ENCODE measurements around the gene DUSP7.
A peak's percentile ranks its signal among the peaks of the same experiment; 100 is the strongest.

Gene DUSP7

DNA sequence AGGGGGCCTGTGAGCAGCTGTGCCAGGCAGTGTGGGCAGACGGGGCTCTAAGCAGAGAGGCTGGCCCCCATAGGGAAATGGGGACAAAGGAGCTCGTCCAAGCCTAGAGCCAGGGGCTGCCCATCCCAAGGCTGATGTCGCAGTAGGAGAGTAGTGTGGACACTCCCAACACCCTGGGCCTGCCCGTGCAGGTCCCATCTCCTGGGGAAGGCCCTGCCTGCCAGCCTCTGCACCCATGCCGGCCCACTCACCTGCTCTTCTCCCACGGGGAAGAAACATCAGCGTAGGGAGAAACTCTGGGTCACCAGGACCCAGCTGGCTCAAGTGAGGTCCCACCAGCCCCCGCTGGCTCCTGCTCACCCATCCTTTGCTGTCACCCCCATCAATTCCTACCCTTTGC is 10.7 kb upstream of the DUSP7 start:
- DNase-seq, result no peak

DNA sequence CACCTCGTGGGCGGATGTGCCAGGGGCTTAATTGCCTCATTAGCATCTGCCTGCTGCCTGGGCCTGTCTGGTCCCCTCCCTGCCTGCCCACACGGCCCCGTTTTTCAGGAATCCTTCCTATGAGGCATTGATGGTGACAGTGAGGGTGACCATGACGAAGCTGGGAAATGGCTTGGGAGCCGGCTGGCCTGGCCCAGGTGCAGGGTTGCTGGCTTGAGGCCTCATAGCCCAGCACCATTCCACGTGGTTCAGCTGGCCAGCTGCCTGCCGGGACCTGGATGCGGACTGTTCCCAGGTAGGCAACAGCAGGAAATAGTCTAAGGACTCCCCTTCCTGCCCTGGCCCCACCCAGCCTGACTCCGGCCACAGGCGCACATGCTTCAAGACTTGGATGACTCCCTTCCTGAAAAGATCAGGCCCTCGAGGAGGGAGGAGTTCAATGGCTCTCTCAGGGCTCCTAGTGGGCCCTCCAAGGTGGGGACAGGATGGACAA is 8.9 kb upstream of the DUSP7 start:
- peak in 1 of 3 experiments; percentile 16 for DNase-seq

DNA sequence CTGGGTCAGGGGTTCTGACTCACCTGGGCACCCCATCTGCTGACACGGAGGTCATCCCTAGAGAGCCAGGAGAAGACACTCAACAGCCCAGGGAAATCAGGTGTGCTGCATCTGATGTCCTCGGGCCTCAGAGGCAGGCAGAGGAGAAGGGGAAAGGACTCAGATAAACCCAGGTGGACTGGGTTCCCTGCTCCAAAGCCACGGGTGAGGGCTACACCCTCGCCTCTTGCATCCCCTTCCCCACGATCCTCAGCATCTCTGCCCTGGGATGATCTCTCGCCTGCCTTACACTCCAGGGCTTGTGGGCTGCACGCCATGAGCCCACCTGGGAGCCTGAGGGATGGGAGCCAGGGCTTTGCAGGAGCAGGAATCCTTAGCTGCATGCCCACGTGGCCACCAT is 8.2 kb upstream of the DUSP7 start:
- no peak for DNase-seq

DNA sequence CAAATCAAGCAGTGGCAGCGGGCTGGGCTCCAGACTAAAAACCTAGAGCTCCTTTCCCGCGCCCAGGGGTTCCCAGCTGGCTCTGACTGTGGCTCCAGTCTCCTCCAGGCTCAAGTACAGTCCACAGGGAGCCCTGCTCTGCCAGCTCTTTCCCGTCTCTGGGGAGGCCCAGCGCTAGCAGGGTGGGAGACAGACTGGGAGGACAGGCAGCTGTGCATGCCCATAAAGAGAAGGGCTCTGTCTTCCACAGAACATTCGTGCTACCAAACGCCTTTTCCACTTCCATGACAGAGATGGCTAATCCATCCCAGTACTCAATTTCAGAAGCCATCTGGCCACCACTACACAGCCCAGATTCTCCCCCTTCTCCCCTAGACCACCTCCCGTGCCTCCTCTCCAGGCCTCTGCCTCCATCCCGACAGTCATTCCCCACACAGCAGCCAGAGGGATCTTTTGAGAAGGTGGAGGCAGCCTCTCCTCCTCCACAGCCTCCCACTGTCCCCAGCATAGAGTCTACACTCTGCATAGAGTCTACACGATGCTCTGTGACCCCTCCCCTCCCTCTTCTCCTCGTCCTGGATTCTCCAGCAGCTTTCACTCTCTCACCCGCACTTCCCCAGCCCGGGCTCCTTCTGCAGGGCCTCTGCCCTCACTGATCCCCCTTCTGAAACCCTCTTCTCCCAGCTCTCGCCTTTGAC is 6.8 kb upstream of the DUSP7 start:
- no peak for DNase-seq

DNA sequence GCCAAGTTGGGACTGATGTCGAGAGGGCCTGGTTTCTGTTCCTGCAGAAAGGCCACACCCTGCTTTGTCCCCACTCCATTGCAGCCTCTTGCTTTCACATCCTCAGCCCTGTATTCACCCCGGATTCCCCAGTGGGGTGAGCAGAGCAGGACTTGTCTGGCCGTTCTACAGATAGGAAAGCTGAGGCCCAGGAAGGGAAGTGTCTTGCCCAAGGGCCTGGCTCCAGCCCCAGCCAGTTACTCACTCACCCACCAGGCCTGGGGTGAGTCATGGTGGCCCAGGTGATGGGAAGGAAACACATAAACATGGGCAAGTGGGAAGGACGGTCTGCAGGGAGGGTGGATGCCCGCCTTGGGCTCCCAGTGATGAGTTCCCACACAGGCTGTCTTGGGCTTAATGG is 6.1 kb upstream of the DUSP7 start:
- no peak for DNase-seq

DNA sequence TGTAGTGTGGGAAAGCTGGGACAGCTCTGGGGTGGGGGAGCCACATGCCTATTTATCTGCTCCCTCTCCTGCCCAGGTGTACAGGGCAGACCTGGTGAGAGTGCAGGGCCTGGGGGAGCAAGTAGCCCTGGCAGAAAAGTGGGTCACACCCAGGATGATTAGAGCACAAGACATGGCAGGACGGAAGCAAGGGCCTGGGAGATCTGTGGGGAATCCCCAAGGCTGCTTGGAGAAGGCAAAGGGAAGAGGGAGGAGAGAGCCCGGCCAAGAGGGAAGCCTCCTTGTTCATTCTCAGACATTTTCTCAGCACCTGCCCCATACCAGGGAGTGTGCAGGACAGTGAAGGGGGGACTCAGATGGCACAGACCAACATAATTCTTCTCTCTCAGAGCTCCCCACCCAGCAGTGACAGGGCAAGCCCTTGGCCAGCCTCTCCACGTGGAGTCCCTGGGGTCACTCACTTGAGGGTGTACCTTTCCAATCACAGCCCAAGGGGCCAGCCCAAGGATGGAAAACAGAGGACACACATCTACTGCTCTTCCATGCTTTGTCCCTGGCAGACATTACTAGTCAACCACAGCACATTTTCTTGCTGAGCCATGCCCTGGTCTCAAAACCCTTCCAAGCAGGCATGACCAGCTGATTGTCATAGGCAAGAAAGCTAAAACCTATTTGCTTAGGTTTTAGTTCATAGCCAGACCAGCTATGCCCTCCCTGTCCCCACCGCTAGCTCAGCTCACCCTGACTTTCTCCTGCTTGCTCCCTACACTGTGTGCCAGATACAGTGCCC is 4.9 kb upstream of the DUSP7 start:
- DNase-seq, result no peak

DNA sequence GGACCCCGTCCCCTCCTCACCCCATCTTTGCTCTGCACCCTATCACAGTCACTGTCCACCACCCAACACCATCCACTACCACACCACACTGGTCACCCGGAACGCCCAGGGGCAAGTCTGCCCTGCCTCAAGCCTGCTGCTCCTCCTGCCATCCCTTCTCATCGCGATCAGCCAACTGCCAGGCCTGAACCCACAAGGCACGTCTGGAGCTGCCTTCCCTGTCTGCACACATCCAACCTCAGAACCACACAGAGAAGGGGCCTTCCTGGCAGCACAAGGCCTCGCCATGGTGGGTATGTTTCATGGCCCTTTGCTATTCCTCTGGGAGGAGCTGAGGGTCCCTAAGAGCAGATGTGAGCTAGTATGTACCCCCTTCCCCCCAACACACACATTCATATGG is 3.4 kb upstream of the DUSP7 start:
- no peak for DNase-seq

DNA sequence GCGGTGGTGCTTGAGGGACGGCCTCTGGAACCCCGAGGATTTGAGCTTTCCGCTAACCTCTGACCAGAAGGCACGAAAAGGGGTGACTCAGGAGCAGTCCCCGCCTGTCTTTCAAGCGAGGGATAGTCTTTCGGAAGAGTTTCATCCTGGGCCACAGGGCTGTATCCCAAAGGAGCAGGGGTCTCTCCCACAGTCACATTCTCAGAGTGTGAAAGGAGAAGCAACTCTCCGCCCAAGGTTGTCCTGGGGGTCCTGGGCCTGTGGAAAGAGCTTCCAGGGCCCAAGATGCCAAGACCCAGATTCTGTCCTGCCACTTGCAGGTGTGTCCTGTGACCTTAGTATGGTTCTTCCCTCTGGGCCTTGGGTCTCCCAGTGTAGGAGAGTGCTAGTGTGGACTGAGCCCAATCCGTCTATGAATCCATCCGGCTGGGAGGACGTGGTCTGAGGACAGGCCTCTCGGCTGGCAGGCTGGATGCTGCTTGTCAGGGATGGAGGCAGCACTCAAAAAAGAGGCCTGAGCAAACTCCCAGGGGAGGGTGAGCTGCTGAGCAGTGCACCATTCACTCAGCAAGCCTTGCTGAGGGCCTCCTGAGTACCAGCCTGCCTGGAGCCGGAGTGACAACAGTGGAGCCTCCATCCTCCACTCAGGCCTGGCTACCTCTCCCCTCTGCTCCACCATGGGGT is 1.6 kb upstream of the DUSP7 start:
- peak in 2 of 3 experiments; percentile 8 to 44 for DNase-seq

DNA sequence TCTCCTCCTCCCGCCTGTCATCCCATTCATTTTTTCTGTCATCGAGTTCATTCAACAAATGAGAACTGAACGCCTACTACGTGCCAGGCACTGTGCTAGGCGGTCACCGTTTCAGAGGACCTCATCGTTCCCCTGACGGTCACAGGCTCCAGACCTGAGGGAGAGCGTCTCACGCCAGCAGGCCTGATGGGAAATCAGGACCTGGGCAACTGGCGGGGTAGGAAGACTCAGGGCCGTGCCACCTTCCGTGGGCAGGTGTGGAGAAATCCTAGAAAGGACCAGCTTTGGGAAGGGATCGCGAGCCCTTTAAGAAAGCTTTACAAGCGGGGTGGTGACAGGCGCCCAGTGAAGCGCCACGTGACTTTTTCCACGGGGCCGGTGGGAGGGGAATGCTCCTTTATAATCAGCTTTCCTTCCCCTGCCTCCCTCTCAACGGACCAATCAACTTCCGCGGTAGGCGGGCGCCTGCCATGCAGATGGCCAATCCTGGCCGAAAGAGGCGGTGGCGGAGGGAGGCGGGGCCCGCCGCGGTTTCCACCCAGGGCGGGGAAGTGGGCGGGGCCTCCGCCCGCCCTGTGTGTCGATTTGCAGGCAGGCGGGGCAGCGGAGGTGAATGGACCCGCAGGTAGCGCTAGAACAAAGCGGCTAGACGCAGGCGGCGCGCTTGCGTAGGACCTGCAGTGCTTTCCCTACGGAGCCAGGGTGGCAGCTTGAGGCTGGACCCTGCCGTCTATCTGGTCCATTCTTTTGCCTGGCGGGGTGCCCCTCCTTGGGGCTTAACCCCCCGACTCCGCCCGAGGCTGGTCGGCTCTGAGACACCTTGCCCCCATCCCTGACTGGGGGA is 819 bp upstream of the DUSP7 start:
- peak; percentile 96 to 98 (median 97) for DNase-seq

DNA sequence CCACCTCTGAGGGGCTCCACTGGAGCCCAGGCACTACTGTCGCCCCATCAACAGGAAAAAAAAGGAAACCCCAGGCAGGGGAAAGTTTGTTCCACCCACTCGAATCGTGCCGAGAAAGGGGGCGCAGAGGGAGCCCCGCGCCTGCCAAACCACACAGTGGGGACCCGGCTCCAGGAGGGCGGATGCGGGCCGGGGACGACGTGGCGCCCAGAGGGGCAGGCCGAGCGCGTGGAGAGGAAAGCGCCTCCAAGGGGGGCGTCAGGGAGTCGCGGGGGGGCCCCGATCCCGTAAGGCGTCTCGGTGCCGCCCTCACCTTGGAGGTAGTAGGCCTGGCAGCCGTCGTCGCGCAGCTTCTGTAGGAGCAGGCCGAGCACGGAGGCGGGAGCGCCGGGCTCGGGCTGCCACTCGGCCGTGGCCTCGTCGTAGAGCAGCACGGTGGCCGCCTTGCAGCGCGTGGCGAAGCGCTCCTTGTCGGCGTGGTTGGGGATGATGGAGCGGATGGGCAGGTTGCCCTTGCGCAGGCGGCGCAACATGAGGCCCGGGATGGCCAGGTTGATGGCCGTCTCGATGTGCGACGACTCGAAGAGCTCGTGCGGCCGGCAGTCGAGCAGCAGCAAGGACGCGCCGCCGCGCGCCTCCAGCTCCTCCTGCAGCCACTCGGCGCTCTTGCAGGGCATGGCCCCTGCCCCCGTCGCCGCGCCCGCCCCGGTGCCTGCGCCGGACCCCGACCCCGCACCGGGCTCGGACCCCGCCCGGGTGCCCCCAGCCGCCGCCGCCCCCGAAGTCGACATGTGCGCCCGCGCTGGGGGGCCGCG is 627 bp downstream of the DUSP7 start:
- DNase-seq, result peak; percentile 19 to 60 (median 44)

DNA sequence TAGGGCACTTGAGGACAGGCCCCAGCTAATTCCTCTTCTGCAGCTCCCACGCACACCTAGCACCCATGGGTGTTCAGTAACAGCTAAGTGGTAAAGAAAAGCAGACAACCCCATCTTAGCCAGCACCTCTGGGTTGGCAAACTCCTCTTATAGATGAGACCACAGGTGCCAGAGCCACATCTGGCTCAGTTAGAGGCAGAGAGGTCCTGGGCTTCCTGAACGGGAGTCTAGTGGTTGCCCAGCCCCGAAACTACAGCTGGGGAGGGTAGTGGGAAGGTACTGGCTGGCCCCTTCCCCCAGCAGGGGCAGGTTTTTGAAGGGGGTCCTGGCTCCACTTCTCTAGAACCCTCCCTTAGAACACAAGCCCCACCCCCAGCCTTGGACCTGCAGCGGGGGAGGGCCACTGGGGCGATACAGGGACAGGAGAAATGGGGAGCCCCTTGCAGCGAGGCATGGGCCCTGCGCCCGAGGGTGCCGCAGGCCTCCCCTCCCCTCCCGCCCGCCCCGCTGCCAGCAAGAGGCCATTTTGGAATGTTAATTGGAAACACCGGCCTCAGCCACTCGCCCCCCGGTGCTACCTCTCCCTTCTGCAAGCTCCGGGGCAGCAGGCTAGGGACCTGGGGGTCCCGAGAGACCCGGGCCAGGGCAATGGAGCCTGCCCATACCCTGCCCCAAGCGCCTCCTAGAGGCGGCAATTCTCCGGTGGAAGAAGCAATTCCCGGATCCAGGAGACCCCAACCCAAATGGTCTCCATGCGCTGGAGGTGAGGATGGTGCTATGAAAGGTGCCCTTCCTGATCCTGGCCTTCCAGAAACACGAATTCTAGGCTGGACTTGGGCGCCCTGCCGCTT is 1.5 kb downstream of the DUSP7 start:
- DNase-seq, result peak in 1 of 3 experiments; percentile 16

DNA sequence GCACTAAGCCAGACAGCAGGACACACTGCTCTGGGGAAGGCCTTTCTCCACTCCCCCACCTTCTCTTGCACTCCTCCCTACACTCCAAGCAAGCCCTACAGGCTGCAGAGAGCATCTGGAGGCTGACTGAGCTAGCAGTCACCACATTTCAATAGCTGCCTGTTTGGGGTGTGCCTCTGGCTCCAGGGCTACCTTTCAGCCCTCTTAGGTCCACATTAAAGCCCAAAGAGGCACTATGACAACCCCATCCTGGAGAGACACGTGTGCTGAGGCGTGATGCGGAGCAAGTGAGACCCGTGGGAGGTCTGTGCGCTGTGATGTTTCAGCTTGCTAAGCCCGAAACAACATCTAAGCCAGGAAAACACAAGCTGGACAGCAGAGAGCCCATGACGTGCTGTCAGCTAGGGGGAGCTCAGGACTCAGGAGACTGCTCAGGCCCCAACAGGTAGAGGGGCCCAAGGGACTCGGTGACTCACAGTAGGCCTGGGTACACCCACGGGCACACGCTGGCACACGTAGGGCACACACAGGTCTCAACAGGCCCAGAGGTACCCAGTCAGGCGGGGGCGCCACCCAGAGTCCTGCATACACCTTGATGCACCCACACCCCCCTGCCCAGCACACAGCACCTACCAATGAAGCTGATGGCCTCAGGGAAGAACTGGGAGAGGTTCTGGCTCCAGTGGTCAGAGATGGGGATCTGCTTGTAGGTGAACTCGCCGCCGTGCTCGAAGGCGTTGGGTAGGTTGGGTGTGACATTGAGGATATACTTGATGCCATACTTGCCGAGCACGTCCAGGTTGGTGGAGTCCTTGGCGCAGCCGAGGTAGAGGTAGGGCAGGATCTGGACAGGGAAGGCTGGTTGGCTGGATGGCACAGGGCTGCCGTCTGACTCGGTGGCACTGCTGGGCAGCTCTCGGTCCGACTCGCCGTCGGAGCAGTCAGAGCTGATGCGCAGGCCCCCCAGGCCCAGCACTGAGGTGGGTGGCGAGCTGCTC is 2.8 kb downstream of the DUSP7 start:
- DNase-seq, result no peak

DNA sequence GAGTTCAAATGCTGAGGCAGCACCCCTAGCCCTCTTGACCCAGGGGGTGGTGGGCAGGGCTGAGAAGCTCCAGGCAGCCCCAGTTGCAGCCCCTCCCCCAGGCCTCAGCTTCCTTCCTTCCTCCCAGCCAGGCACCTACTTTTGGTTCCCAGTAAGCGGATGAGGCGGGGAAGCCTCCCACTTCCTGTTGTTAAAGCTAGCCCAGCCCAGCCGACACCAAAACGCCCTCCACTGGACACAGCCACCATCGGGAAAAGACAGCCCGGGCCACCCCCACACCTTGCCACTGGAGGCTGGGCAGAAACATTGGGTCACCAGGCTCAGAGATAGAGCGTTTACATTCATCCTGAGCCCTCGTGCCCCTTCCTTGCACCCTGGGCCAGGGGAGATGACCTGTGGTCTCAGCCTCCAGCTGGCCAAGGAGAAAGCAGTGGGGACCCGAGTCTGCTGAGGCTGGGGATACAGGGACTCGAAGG is 3.5 kb downstream of the DUSP7 start:
- DNase-seq, result peak in 1 of 3 experiments; percentile 3

DNA sequence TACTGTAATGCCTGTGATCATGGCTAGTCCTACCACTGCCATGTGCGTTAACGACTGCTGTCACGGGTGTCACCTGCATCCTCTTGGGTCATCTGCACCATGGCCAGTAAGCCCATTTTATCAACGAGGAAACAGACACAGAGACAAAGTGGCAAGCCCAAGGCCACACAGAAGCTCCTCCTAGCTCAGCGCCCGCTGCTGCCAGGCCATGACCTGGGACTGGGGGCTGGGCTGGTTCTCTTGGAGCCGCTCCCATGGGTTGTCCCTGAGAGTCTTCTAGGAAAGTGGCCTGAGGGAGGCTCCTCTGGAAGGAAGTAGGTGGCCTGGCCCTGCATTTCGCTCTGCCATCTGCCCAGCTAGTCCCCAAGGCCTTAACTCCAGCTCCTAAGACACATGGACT is 4.9 kb downstream of the DUSP7 start:
- no peak for DNase-seq

DNA sequence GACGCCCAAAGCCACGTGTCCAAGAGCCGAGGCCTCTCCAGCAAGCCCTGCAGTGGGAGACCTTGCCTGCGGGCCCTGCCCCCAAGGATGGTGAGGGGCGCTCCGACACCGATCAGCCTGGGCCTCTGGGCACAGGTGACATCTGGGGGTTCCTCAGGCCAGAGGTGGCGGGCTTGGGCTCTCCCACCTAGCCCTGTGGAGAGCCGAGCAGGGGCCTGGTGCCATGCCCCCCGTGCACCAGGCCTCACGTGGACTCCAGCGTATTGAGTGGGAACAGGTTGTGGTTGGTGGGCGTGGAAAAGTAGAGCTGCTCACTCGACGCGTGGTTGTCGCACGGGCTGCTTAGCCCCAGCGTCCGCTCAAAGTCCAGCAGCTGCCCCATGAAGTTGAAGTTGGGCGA is 5.8 kb downstream of the DUSP7 start:
- no peak for DNase-seq

DNA sequence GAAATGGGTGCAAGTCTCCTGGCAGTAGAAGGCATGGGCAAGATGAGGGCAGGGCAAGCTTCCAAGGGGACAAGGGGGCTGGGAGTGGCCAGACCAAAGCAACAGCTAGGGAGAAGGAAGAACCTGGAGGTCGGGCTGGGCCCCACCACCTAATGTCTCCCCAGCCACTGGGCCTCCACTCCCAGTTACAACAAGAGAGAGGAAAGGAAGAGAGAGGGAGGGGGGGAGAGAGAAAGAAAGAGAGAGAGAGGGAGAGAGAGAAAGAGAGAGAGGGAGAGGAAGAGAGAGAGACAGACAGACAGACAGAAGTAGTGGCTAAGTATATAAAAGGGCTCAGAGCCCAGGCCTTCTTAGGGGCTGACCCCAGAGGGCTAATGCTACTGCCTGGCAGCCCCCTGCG is 6.9 kb downstream of the DUSP7 start:
- DNase-seq, result no peak

DNA sequence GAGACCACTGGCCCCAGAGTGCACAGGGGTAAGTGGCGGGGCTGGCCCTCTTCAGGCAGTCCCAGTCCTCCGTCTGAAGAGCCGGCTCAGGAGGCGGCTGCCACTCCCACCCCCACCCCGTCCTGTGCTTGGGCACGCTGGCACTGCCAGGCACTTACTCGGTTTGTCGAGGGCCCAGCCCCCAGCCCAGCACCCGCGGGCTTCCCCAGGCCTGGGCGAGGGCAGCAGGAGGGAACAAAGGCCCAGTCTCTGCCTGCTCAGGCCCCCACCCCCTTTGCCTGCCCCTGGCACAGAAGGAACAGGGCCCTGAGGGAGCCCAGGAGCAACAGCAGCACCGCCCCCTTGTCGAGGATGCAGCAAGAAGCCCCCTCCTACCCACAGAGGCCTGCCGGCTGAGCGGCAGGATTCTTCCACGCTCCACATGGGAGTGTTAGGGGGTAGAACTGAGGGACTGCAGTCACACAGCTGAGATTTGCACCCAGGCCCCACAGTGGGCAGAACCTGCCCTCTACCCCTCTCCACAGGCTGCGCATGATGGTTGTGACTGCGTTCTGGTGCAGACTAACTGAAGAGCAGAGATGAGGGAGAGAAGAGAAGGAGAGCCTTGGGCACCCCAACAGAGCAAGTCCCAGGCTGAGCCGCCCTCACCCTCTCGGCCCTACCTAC is 8.9 kb downstream of the DUSP7 start:
- no peak for DNase-seq

DNA sequence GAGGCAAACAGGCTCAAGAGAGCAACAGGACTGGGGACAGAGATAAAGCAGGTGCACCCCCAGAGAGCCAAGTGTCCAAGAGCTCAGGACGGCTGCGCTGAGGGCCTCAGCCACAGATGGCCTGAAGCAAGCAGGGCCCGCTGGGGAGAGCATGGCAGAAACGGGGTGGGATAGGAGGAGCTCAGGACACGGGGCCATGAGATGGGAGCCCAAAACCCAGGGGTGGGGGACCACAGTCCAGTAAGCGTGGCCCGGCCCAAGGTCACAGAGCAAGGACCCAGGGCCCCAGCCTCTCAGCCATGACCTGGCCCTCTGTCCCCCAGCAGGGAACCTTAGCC is 9.5 kb downstream of the DUSP7 start:
- no peak for DNase-seq
